NB4 (cell line): ENCODE results near the gene PRAF2.

ENCODE experiments used
- CTCF ChIP-seq: IDR thresholded peaks from one replicate; pipeline ENCODE4 v1.5.1; 2012; ENCODE audit warnings: low read depth, low read length
- MAX ChIP-seq: IDR thresholded peaks from 2 replicates; pipeline ENCODE4 v1.6.1; 2011; ENCODE audit warnings: low read depth, low read length
- MYC ChIP-seq: IDR thresholded peaks from 2 replicates; pipeline ENCODE4 v1.6.1; 2011; ENCODE audit warnings: low read depth, low read length
- POLR2A ChIP-seq: IDR thresholded peaks from 2 replicates; pipeline ENCODE4 v1.6.1; 2011; ENCODE audit warnings: mild to moderate bottlenecking; ENCODE audit not compliant: insufficient read length; ENCODE audit errors: extremely low read depth

GRCh38 chrX:49122499-49122898 lies 48.7 kb upstream of the PRAF2 start:
- TF ChIP-seq CTCF (no peak), POLR2A (no peak), MAX (no peak), MYC (no peak)
